GM19452 (cell line): ENCODE data around the gene TYMP.
A peak's percentile ranks its signal among the peaks of the same experiment; 100 is the strongest.

Source experiments
- ATAC-seq: cut with Tn5 transposase; IDR thresholded peaks from one replicate; pipeline ENCODE4 v1.9.1; 2021; ENCODE audit not compliant: unreplicated experiment

TYMP gene, protein sequence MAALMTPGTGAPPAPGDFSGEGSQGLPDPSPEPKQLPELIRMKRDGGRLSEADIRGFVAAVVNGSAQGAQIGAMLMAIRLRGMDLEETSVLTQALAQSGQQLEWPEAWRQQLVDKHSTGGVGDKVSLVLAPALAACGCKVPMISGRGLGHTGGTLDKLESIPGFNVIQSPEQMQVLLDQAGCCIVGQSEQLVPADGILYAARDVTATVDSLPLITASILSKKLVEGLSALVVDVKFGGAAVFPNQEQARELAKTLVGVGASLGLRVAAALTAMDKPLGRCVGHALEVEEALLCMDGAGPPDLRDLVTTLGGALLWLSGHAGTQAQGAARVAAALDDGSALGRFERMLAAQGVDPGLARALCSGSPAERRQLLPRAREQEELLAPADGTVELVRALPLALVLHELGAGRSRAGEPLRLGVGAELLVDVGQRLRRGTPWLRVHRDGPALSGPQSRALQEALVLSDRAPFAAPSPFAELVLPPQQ

DNA sequence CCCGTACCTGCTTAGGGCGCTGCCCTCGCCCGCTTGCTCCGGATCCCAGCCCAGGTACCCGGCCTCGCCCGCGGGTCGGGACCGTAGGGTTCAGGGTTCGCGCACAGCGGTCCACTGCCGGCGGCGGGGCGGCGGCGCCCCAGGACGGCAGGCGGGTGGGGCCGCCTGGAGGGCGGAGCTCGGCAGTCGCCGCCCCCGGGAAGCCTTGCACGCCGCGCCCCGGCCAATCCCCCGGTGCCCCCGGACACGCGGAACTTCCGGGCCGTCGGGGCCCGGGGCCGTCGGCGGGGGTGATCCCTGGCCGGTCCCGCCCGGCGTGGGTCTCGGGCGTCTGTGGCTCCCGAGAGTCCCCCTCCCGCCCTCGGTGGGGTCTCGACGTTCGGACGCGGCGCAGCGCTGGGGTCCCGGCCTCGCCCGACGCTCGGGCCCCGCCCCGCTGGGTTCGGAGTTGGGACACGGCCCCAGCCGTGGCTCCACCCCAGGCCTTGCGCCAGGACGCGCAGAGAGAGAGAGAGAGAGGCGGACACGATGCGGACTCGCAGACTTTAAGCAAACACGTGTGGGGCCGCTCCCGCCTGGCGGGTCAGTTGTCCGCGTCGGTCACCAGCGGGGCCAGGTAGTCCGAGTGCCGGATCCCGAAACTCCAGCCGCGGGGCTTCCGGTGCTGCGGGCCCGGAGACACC, at the start of gene TYMP:
Gene TYMP, minus strand, starts transcription at position 116 of the 683 bp plus-strand sequence. CDS start 303 bp downstream, outside the sequence.
- ATAC-seq: peak; percentile 20

- no peak for ATAC-seq
Observed at GRCh38 chr22:50578776-50579310, 49.0 kb upstream of the TYMP start.

GRCh38 chr22:50577987-50578775, 48.4 kb upstream of the TYMP start, which contains the start of gene CPT1B:
CPT1B (minus strand) TSS chr22:50578427; CDS start chr22:50577915, 512 bp downstream.
- no peak for ATAC-seq

GRCh38 chr22:50577697-50577986, 47.8 kb upstream of the TYMP start:
- no peak for ATAC-seq

DNA sequence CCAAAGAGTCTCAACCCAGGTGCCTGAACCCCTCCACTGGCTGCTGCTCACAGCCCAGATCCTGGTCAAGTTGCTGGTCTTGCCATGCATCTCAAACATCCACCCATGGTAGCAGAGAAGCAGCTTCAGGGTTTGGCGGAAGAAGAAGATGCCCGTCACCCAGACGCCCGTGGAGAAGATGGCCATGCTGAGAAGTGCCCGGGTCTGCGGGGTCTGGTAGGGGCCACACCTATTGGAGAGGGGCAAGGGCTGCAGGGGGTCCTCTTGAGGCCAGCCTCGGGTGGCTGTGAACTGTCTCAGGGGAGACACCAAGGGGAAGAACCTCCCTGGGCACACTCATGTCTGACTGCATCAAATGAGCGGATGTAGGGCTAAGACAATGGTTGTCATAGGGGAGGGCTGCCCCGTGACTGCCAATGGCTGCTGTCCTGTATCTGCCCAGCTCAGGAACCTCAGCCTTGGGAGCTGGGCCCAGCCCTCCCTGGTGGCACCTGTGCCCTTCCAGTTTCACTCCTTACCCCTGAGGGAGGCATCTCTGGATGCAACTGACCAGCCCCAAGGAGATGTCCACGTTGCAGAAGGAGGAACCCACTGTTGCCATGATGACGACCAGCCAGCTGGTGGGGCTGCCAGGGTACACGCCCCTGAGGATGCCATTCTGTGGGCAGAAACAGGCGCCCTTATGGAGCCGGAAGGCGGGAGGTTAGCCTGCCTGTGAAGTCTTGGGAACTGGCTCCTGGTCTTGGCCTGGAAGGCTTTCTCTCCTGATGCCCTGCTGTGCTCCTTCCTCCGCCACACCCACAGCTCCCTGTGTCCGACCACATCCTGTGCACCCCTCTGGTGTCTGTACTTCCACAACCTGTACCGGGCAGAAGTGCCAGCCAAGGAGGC, 47.2 kb upstream of the TYMP start:
- ATAC-seq: no peak

GRCh38 chr22:50576070-50576469, 46.3 kb upstream of the TYMP start:
- ATAC-seq: no peak

DNA sequence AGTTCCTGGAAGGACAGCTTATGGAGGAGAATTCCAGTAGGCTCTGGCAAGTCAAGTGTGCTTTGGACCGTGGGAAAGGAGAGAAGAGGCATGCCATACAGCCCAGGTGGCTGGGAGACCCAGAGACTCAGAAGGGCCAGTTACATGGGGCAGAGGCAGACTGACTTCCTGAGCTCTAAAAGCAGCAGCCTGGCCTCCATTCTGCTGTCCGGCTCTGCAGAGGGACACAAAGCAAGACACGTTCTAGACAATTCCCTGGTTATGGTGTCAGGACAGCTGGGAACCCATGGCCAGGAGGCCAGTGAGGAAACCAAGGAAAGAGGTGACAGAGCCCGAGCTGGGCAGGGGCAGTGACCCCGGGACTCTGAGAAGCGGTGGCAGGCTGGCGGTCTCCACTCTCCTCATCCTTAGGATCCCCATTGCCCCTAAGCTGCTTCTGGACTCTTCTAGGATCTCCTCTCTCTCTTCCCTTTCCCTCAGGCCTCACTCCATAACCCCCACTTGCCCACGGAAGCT, 45.7 kb upstream of the TYMP start:
- ATAC-seq: no peak

DNA sequence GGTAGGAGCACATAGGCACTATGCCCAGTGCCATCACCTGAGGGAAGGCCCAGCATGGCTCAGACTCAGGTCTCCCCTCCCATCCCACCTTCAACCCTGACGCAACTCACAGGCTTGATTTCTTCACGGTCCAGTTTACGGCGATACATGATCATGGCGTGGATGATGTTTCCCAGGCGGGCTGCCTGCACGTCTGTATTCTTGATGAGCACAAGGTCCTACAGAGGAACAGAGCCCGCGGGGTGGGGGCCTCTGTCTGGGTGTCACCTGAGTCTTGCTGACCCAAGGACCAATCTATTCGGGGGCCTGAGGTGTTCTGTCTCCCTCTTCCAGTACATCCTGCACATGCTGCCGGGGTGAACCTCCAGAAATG, 44.6 kb upstream of the TYMP start:
- no peak for ATAC-seq

DNA sequence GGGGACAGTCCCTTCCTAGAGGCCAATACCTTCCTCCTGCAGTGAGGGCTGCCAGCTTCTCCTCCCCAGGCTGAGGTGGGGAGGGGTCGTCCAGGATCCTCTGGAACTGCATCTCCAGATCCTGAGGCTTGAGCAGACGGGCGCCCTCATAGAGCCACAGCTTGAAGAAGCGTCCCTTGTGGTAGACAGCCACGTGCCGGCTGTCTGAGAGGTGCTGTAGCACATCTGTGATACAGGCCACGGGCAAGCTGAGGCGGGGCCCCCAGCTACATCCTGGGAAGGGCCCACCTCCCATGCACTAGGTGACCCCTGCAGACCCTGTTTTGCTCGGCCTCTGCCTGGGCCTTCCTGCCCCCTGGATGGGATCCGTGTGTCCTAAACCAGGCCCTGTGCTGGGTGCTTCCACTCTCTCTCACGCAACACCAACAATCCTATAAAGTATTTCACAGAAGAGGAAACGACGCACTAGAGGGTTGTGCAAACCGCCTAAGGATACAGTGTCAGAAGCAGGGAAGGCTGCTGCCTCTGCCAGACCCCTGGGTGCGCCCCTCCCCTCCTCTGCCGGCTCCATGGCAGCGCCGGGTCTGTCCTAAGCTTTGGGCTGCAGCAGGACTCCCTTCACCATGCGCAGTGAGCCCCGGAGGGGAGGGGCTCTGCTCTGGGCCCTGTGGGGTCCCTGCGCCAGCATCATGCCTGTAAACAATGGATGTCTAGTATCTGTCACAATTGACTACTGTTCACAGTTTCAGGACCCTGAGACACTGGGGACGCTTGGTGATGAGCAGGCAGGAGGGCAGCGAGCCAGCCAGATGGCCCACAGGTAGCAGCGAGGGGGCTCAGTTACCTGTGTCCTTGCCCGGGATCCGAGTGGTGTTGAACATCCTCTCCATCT, 43.9 kb upstream of the TYMP start:
- ATAC-seq: no peak

- no peak for ATAC-seq
Observed at GRCh38 chr22:50572965-50573364, 43.2 kb upstream of the TYMP start.

GRCh38 chr22:50571264-50572175, 41.7 kb upstream of the TYMP start:
- no peak for ATAC-seq

- ATAC-seq: no peak
Observed at GRCh38 chr22:50570861-50571260, 41.0 kb upstream of the TYMP start.

- ATAC-seq: no peak
Observed at GRCh38 chr22:50569896-50570535, 40.2 kb upstream of the TYMP start.

- no peak for ATAC-seq
Observed at GRCh38 chr22:50569041-50569459, 39.2 kb upstream of the TYMP start.

DNA sequence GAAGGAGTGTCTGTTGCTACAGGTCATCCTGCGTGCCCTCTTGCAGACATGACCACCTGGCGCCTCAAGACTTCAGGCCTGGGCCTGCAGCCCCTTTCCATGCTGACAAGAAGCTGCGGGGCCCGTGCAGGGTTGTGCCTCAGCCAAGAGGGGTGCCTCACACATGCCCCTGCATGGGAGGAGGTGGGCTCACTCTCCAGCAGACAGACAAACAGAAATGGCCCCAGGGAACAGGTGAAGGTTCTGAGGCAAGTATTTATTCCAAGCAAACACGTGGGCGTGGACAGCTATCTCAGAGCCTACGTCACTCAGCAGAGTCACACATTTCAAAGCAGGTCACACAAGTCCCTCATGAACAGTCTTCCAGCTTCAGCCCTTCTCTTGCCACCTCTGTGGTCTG, 38.8 kb upstream of the TYMP start:
- no peak for ATAC-seq

- ATAC-seq: no peak
Observed at GRCh38 chr22:50567721-50568252, 38.0 kb upstream of the TYMP start.

- no peak for ATAC-seq
Observed at GRCh38 chr22:50564289-50564688, 34.5 kb upstream of the TYMP start.
